Measurements from ENCODE around the gene LTB. TPM values are rescaled to one million over a fixed set of nuclear protein-coding genes. Genes with fewer than 3 reads are reported as not detected.

Gene LTB
- total and polyA plus RNA-seq, 9 of the 15 experiments (the other 6 are each of a cell fraction or from before 2014, with no cell fraction given) = 0.07 to 0.51 TPM; not detected in 7

DNA sequence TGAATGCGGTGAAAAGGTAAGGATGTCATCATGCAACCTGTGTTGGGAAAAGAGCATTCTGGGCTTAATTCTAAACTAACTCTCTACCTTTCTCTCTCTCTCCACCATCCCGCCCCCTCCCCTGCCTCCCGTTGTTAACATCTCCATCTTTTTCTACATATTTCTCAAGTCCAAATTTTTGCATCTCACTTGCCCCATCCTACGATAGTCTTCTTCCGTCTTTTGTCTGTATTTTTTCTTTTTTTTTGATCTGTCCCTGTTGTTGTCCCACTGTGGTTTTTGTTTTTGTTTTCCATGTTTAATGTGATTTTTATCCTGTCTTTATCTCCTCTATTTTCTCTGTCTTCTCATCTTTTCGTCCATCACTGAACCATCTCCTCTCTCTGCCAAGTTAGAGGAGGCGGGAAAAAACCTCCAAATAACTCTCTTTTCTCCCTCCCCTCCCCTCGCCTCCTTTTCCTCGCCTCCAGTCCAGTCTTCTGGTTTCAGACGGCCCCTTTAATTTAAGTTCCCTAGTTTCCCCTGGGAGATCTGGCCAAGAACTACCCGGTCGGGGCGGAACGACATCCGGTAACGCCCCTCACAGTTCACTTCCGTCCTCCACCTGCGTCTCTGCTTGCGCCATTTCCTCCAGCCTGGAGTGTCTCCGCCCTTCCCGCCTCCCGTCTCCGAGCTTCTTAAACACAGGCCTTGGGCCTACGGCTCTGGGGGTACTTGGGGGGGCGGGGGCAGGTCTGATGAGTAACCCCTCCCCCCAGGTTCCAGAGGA is 35.1 kb downstream of the LTB start, which contains the start of gene NFKBIL1 (continued):
- TF ChIP-seq, protein P1, sequence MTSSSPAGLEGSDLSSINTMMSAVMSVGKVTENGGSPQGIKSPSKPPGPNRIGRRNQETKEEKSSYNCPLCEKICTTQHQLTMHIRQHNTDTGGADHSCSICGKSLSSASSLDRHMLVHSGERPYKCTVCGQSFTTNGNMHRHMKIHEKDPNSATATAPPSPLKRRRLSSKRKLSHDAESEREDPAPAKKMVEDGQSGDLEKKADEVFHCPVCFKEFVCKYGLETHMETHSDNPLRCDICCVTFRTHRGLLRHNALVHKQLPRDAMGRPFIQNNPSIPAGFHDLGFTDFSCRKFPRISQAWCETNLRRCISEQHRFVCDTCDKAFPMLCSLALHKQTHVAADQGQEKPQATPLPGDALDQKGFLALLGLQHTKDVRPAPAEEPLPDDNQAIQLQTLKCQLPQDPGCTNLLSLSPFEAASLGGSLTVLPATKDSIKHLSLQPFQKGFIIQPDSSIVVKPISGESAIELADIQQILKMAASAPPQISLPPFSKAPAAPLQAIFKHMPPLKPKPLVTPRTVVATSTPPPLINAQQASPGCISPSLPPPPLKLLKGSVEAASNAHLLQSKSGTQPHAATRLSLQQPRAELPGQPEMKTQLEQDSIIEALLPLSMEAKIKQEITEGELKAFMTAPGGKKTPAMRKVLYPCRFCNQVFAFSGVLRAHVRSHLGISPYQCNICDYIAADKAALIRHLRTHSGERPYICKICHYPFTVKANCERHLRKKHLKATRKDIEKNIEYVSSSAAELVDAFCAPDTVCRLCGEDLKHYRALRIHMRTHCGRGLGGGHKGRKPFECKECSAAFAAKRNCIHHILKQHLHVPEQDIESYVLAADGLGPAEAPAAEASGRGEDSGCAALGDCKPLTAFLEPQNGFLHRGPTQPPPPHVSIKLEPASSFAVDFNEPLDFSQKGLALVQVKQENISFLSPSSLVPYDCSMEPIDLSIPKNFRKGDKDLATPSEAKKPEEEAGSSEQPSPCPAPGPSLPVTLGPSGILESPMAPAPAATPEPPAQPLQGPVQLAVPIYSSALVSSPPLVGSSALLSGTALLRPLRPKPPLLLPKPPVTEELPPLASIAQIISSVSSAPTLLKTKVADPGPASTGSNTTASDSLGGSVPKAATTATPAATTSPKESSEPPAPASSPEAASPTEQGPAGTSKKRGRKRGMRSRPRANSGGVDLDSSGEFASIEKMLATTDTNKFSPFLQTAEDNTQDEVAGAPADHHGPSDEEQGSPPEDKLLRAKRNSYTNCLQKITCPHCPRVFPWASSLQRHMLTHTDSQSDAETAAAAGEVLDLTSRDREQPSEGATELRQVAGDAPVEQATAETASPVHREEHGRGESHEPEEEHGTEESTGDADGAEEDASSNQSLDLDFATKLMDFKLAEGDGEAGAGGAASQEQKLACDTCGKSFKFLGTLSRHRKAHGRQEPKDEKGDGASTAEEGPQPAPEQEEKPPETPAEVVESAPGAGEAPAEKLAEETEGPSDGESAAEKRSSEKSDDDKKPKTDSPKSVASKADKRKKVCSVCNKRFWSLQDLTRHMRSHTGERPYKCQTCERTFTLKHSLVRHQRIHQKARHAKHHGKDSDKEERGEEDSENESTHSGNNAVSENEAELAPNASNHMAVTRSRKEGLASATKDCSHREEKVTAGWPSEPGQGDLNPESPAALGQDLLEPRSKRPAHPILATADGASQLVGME (CRISPR knock-in tag; IDR thresholded peaks at IDR 0.05) = 0 out of 2 replicates have a peak, but pooled peaks have one; percentile 44
- TF ChIP-seq, protein P2, sequence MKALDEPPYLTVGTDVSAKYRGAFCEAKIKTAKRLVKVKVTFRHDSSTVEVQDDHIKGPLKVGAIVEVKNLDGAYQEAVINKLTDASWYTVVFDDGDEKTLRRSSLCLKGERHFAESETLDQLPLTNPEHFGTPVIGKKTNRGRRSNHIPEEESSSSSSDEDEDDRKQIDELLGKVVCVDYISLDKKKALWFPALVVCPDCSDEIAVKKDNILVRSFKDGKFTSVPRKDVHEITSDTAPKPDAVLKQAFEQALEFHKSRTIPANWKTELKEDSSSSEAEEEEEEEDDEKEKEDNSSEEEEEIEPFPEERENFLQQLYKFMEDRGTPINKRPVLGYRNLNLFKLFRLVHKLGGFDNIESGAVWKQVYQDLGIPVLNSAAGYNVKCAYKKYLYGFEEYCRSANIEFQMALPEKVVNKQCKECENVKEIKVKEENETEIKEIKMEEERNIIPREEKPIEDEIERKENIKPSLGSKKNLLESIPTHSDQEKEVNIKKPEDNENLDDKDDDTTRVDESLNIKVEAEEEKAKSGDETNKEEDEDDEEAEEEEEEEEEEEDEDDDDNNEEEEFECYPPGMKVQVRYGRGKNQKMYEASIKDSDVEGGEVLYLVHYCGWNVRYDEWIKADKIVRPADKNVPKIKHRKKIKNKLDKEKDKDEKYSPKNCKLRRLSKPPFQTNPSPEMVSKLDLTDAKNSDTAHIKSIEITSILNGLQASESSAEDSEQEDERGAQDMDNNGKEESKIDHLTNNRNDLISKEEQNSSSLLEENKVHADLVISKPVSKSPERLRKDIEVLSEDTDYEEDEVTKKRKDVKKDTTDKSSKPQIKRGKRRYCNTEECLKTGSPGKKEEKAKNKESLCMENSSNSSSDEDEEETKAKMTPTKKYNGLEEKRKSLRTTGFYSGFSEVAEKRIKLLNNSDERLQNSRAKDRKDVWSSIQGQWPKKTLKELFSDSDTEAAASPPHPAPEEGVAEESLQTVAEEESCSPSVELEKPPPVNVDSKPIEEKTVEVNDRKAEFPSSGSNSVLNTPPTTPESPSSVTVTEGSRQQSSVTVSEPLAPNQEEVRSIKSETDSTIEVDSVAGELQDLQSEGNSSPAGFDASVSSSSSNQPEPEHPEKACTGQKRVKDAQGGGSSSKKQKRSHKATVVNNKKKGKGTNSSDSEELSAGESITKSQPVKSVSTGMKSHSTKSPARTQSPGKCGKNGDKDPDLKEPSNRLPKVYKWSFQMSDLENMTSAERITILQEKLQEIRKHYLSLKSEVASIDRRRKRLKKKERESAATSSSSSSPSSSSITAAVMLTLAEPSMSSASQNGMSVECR (CRISPR knock-in tag; IDR thresholded peaks at IDR 0.05) = no peak
- TF ChIP-seq, protein P3, sequence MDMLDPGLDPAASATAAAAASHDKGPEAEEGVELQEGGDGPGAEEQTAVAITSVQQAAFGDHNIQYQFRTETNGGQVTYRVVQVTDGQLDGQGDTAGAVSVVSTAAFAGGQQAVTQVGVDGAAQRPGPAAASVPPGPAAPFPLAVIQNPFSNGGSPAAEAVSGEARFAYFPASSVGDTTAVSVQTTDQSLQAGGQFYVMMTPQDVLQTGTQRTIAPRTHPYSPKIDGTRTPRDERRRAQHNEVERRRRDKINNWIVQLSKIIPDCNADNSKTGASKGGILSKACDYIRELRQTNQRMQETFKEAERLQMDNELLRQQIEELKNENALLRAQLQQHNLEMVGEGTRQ (CRISPR knock-in tag; IDR thresholded peaks at IDR 0.05) = no peak
- TF ChIP-seq JUND (IDR thresholded peaks at IDR 0.05; ENCODE audit: borderline replicate concordance, low read depth, low read length) (peak; percentile 82), JUND (tag; IDR thresholded peaks at IDR 0.05; ENCODE audit: borderline replicate concordance, low read depth, low read length) (no peak; the same call in 2 of the 3 replicates), DIDO1 (tag; IDR thresholded peaks at IDR 0.05; ENCODE audit: low read depth) (peak; percentile 92), PTRF (tag; IDR thresholded peaks at IDR 0.05) (no peak)
- TF ChIP-seq, protein P4, sequence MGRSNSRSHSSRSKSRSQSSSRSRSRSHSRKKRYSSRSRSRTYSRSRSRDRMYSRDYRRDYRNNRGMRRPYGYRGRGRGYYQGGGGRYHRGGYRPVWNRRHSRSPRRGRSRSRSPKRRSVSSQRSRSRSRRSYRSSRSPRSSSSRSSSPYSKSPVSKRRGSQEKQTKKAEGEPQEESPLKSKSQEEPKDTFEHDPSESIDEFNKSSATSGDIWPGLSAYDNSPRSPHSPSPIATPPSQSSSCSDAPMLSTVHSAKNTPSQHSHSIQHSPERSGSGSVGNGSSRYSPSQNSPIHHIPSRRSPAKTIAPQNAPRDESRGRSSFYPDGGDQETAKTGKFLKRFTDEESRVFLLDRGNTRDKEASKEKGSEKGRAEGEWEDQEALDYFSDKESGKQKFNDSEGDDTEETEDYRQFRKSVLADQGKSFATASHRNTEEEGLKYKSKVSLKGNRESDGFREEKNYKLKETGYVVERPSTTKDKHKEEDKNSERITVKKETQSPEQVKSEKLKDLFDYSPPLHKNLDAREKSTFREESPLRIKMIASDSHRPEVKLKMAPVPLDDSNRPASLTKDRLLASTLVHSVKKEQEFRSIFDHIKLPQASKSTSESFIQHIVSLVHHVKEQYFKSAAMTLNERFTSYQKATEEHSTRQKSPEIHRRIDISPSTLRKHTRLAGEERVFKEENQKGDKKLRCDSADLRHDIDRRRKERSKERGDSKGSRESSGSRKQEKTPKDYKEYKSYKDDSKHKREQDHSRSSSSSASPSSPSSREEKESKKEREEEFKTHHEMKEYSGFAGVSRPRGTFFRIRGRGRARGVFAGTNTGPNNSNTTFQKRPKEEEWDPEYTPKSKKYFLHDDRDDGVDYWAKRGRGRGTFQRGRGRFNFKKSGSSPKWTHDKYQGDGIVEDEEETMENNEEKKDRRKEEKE (IDR thresholded peaks at IDR 0.05; ENCODE audit: borderline replicate concordance in 1 of 2, control insufficient read depth in 1 of 2, low read depth in 2 of 2, low read length in 1 of 2) = peak; percentile 40 to 95; a peak in 2 of 4 replicates

All from K562 (cell line).